Small intestine (tissue), 7 donors: Measurements from ENCODE around the gene SORCS2. TPM values are rescaled to one million over a fixed set of nuclear protein-coding genes. Genes with fewer than 3 reads are reported as not detected.
A peak's percentile ranks its signal among the peaks of the same experiment; 100 is the strongest.

ENCODE experiments used
- DNase-seq, 2 donors: peaks; one replicate each; pipeline versions ENCODE4 v3.0.0 to v3.0.0-alpha.2; 2013
- FAIRE-seq: peaks from 2 replicates; lab custom pipeline; 2012; peaks lifted over from hg19 to GRCh38; lab: Jason Lieb, UNC
- H3K27ac ChIP-seq, 3 donors: one replicate each; pipeline ENCODE4 v1.5.1; 2013; ENCODE audit warnings: low read length in 2 of 3, mild to moderate bottlenecking in 2 of 3, control low read depth in 1 of 3, inconsistent platforms in 1 of 3, low read depth in 1 of 3, moderate library complexity in 1 of 3
- H3K27me3 ChIP-seq, 3 donors: one replicate each; pipeline ENCODE4 v1.6.1; 2013; ENCODE audit warnings: low read length in 3 of 3, inconsistent platforms in 1 of 3; ENCODE audit not compliant: control insufficient read depth in 3 of 3, insufficient read depth in 3 of 3
- H3K36me3 ChIP-seq, 3 donors: one replicate each; pipeline ENCODE4 v1.6.1; 2013; ENCODE audit warnings: low read length in 3 of 3, inconsistent platforms in 1 of 3, low read depth in 1 of 3, mild to moderate bottlenecking in 1 of 3, moderate library complexity in 1 of 3; ENCODE audit not compliant: control insufficient read depth in 3 of 3, insufficient read depth in 2 of 3
- H3K4me1 ChIP-seq, 3 donors: one replicate each; pipeline ENCODE4 v1.6.1; 2013; ENCODE audit warnings: low read length in 2 of 3, inconsistent platforms in 1 of 3, low read depth in 1 of 3, mild to moderate bottlenecking in 1 of 3, moderate library complexity in 1 of 3; ENCODE audit not compliant: control insufficient read depth in 3 of 3, insufficient read depth in 2 of 3
- H3K4me3 ChIP-seq, 3 donors: one replicate each; pipeline ENCODE4 v1.5.1; 2013; ENCODE audit warnings: low read length in 3 of 3, control low read depth in 1 of 3, inconsistent platforms in 1 of 3, low read depth in 1 of 3, mild to moderate bottlenecking in 1 of 3, moderate library complexity in 1 of 3
- H3K9me3 ChIP-seq, 2 donors: one replicate each; pipeline ENCODE4 v1.6.1; 2013; ENCODE audit warnings: low read depth in 1 of 2, low read length in 1 of 2; ENCODE audit not compliant: control insufficient read depth in 2 of 2, insufficient read depth in 1 of 2
- WGBS, 3 donors: extraction: QIAGEN DNeasy Blood & Tissue Kit; methylation state at CpG; one replicate each; pipeline ENCODE4 v1.1.7; 2013; 5-methylcytosine and 5-hydroxymethylcytosine counted together
- polyA plus RNA-seq, 4 donors: library from polyadenylated mRNA; stranded (reverse) in 3 of 4; unstranded in 1 of 4; fragments of 200-250 nt in 3 of 4; fragments of 120-200 nt in 1 of 4; gene quantifications; one replicate each; pipeline versions ENCODE4 v1.2.1 to v1.2.3, GENCODE V29; 2013
- donor health status: healthy with polysubstance abuse.
- donor health status: control.
- donor health status: control.
- donor health status: Bipolar disorder and iron deficiency.
- donor health status: healthy.

SORCS2 gene
- polyA plus RNA-seq, 4 donors: 0.63 to 3.3 (median 2.2) TPM; not detected in 1

DNA sequence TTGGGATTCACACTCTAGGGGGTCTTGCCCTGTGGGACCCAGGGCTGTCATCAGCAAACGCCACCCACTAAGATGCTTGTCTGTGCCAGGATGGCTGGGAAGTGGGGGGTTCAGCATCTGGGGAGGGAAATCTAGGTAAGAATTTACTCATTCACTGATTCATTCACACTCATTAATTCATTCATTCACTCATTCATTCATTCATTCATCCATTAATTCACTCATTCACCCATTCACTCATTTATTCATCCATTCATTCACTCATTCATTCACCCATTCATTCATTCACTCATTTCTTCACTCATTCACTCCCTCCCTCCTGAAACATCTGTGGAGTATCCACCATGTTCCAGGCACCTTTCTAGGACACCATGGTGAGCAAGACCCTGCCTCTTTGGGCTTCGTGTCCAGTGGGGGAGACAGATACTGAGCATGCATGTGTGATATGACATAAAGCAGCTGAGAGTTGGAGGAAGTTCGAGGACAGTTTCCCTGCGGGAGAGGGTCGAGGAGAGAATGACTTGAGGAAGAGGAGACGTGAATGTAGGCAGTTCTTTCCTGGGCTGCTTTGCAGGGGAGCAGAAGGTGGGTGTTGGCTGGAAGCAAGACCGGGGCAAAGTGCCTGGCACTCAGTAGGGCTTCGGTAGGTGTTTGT lies 90.6 kb downstream of the SORCS2 start:
- Histone ChIP-seq H3K36me3 (no peaks in the 10 kb centered on the region), H3K27me3 (no peaks in the 10 kb centered on the region), H3K27ac (no peak overlapping the region), H3K4me3 (no peak overlapping the region), H3K4me1 (no peaks in the 10 kb centered on the region), H3K9me3 (no peaks in the 10 kb centered on the region)
- DNase-seq: no peak
- 72 to 85% (median 83%) methylated on average over 8 of the region's 8 CpGs for WGBS, 3 donors
- no peak for FAIRE-seq

GRCh38 chr4:7285244-7286094 lies 93.1 kb downstream of the SORCS2 start:
- H3K36me3 ChIP-seq: no peaks in the 10 kb centered on the region
- peaks cover 0 to 3% (median 0%) of the 10 kb centered on the region in 3 donors for H3K27me3 ChIP-seq
- no peak for DNase-seq
- 73 to 87% (median 84%) methylated on average over 32 to 34 of the region's 34 CpGs for WGBS, 3 donors
- H3K4me1 ChIP-seq: no peaks in the 10 kb centered on the region
- H3K27ac ChIP-seq: no peak overlapping the region
- no peak overlapping the region for H3K4me3 ChIP-seq
- no peak for FAIRE-seq
- H3K9me3 ChIP-seq: no peaks in the 10 kb centered on the region

GRCh38 chr4:7286170-7286569 lies 93.8 kb downstream of the SORCS2 start:
- H3K9me3 ChIP-seq: no peaks in the 10 kb centered on the region
- H3K4me3 ChIP-seq: no peak overlapping the region
- no peak for FAIRE-seq
- peaks cover 0 to 3% (median 0%) of the 10 kb centered on the region in 3 donors for H3K27me3 ChIP-seq
- WGBS, 3 donors: 69 to 76% (median 72%) methylated on average over 12 to 14 of the region's 14 CpGs
- peak overlapping the region in 1 of 3 donors; percentile 11 for H3K27ac ChIP-seq
- DNase-seq: no peak
- H3K4me1 ChIP-seq: no peaks in the 10 kb centered on the region
- no peaks in the 10 kb centered on the region for H3K36me3 ChIP-seq

DNA sequence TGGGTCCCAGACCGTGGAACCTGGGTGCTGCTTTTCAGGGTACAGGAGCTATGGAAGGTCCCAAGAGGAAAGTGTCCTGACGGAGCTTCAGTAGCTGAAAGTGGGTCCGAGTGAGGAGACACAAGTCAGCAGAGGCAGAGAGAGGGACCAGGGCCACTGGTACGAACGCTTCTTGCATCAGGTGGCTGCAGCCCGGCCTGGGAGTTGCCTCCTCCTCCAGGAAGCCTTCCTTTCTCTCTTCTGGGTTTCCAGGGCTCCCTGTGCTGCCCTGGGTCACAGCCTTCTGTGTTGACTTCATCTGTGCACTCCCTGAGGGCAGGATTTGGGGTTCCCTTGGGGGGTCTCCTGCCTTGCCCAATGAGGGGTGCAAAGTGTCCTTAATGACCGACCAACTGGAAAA lies 94.5 kb downstream of the SORCS2 start:
- H3K27ac ChIP-seq: no peak overlapping the region
- no peak for FAIRE-seq
- no peaks in the 10 kb centered on the region for H3K9me3 ChIP-seq
- H3K4me1 ChIP-seq: no peaks in the 10 kb centered on the region
- WGBS, 3 donors: 71 to 87% (median 75%) methylated on average over 6 to 7 of the region's 7 CpGs
- no peak overlapping the region for H3K4me3 ChIP-seq
- no peaks in the 10 kb centered on the region for H3K36me3 ChIP-seq
- no peak for DNase-seq
- peaks cover 0 to 3% (median 0%) of the 10 kb centered on the region in 3 donors for H3K27me3 ChIP-seq

- DNase-seq: no peak
- Histone ChIP-seq H3K27ac (no peak overlapping the region), H3K27me3 (peaks cover 0 to 5% (median 0%) of the 10 kb centered on the region in 3 donors), H3K4me3 (no peak overlapping the region), H3K36me3 (no peaks in the 10 kb centered on the region), H3K9me3 (no peaks in the 10 kb centered on the region), H3K4me1 (no peaks in the 10 kb centered on the region)
- WGBS, 3 donors: 67 to 76% (median 74%) methylated on average over 19 to 20 of the region's 20 CpGs
- FAIRE-seq: no peak
Observed at GRCh38 chr4:7287274-7287917, 95.1 kb downstream of the SORCS2 start.

DNA sequence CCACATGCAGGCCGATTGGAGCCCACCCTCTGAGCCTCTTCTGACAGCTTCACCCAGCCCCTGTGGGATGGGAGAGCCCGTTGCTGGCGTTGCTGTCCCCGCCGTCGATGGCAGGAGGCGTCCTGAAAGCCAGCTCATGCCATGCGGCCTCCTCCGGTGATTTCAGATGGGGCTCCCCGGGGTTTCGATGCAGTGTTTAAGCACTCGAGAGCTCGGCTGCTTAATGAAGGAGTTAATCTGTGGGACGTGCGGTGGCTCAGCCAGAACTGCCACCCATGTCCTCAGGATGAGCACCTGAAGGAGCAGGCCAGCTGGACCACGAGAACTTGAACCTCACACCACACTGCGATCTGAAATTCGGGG lies 95.6 kb downstream of the SORCS2 start:
- DNase-seq (no peak), FAIRE-seq (no peak)
- no peaks in the 10 kb centered on the region for H3K9me3 ChIP-seq
- peaks cover 0 to 7% (median 0%) of the 10 kb centered on the region in 3 donors for H3K27me3 ChIP-seq
- 63 to 70% (median 63%) methylated on average over 18 of the region's 18 CpGs for WGBS, 3 donors
- H3K4me3 ChIP-seq: no peak overlapping the region
- H3K36me3 ChIP-seq: no peaks in the 10 kb centered on the region
- H3K27ac ChIP-seq: no peak overlapping the region
- H3K4me1 ChIP-seq: no peaks in the 10 kb centered on the region

DNA sequence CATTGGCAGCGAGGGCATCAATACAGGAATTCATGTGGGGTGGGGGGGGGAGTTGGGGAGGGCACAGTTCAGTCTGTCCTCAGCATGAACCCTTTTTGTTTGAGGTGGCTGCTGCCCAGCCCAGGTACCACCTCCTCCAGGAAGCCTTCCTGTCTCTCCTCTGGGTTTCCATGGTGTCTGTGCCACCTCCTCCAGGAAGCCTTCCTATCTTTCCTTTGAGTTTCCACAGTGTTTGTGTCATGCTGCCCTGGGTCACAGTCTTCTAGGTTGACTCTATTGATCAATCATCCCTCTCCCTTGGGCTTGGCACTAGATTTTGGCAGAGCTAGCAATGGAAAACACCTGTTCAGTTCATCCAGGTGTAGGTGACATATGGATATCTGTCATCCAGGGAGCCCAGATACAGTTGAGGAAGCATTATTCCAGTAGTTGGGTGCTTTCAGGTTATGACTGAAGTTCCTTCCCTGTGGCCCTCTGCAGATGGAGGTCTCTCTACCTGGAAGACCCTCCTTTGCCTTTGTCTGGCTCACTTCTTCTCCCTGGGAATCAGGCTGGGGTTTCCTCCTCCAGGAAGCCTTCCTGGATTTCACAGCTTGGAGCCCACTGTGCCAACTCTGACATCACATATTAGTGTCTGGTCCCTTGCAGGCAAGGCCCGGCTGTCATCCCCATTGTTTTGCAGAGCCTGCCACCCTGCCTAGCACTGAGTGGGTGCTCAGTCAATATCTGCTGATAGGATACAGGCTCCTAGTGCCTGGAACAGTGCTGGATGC lies 96.6 kb downstream of the SORCS2 start:
- Histone ChIP-seq H3K27ac (no peak overlapping the region), H3K9me3 (no peaks in the 10 kb centered on the region), H3K36me3 (no peaks in the 10 kb centered on the region), H3K27me3 (peaks cover 0 to 7% (median 0%) of the 10 kb centered on the region in 3 donors), H3K4me1 (no peaks in the 10 kb centered on the region), H3K4me3 (no peak overlapping the region)
- DNase-seq (no peak), FAIRE-seq (no peak)
- 39 to 77% (median 57%) methylated on average over 2 of the region's 2 CpGs for WGBS, 3 donors

DNA sequence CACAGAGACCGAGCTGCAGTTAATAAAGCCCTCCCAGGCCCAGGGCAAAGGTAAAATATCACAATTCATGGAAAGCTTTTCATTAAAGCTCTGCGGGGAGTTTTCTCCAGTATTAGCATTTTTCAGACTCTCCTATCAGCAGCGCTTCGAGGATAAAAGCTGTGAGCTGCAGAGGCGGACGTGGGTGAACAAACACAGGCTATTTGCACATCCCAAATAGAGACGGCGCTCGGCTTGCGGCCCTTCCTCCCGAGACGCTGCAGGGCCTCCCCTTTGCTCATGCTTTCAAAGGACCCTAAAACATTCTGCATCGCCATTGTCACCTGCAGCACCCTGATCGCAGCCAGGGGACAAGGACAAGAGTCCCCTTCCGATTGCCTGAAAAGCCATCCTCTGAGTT lies 97.3 kb downstream of the SORCS2 start:
- DNase-seq: no peak
- no peak for FAIRE-seq
- no peak overlapping the region for H3K27ac ChIP-seq
- H3K36me3 ChIP-seq: no peaks in the 10 kb centered on the region
- H3K9me3 ChIP-seq: no peaks in the 10 kb centered on the region
- H3K27me3 ChIP-seq: peaks cover 0 to 7% (median 0%) of the 10 kb centered on the region in 3 donors
- WGBS, 3 donors: 31 to 68% (median 44%) methylated on average over 15 of the region's 15 CpGs
- H3K4me3 ChIP-seq: no peak overlapping the region
- H3K4me1 ChIP-seq: no peaks in the 10 kb centered on the region
